ENCODE results near the gene KRT7.

GRCh38 chr12:52225752-52226151 is 7.3 kb upstream of the KRT7 start:
- TF ChIP-seq CTCF (IDR thresholded peaks at IDR 0.05; ENCODE audit: low read length): no peak
- no peak for TF ChIP-seq EZH2 (IDR thresholded peaks at IDR 0.05; ENCODE audit: borderline replicate concordance, low read length)

All from OCI-LY1 (cell line).